22Rv1 (cell line): Measurements from ENCODE around the gene STK17B.

ENCODE experiments used
- ZFX ChIP-seq: fragments of 450-650 bp; IDR thresholded peaks from 2 replicates; pipeline ENCODE4 v1.6.1; 2017; ENCODE audit warnings: antibody characterized with exemption, borderline replicate concordance
- TF ChIP-seq, protein P1 (sequence below): fragments of 450-650 bp; IDR thresholded peaks from 2 replicates; pipeline ENCODE4 v1.5.1; 2017; ENCODE audit warnings: mild to moderate bottlenecking

DNA sequence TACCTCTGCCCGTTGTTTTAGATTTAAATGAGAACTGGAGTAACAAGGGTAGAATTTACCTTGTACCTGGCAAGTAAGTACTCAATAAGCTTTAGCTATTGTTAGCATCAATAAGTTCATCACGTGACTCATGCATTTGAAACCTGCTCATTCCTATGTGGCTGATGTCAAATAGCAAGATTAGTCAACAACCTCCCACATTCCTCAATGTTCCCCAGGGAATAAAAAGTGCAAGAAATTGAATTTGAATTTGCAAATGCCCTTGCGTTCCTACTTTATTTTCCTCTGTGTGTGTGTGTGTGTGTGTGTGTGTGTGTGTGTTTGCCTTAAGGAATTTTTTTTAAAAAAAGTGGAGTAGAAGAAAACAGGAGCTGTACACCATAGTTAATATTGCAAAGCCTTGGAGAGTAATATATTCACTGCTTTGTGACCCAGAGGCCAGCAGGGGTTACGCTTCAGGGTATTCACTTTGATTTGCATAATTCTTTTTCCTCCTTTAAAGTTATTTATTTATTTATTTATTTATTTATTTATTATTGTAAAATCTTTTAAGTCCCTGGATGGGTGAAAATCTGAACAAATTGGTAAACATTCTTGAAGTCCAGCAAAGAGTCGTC, 58.9 kb downstream of the STK17B start:
- TF ChIP-seq, protein P1, sequence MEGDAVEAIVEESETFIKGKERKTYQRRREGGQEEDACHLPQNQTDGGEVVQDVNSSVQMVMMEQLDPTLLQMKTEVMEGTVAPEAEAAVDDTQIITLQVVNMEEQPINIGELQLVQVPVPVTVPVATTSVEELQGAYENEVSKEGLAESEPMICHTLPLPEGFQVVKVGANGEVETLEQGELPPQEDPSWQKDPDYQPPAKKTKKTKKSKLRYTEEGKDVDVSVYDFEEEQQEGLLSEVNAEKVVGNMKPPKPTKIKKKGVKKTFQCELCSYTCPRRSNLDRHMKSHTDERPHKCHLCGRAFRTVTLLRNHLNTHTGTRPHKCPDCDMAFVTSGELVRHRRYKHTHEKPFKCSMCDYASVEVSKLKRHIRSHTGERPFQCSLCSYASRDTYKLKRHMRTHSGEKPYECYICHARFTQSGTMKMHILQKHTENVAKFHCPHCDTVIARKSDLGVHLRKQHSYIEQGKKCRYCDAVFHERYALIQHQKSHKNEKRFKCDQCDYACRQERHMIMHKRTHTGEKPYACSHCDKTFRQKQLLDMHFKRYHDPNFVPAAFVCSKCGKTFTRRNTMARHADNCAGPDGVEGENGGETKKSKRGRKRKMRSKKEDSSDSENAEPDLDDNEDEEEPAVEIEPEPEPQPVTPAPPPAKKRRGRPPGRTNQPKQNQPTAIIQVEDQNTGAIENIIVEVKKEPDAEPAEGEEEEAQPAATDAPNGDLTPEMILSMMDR = no peak
- TF ChIP-seq ZFX = no peak
